ENCODE results near the gene NCKAP5.

- TF ChIP-seq CTCF (IDR thresholded peaks at IDR 0.05) (no peak), EZH2 (IDR thresholded peaks at IDR 0.05; ENCODE audit: borderline replicate concordance, insufficient read depth, low read depth, low read length, poor library complexity, severe bottlenecking) (no peak)
These were observed 70.9 kb downstream of the NCKAP5 start for GRCh38 chr2:133497270-133497893.
